H1 (cell line): ENCODE results near the gene DOCK8. TPM values are rescaled to one million over a fixed set of nuclear protein-coding genes. Genes with fewer than 3 reads are reported as not detected.

Experiments
- ASH2L ChIP-seq: fragments of 200-600, 300-600 bp; sonication (generic); IDR thresholded peaks from one replicate; pipeline ENCODE4 v1.7.1; 2017; ENCODE audit warnings: low read length
- CHD1 ChIP-seq: IDR thresholded peaks from 2 replicates; pipeline ENCODE4 v1.6.1; 2012; ENCODE audit warnings: low read depth, low read length, improper control_type of control experiment
- E2F6 ChIP-seq: IDR thresholded peaks from 2 replicates; pipeline ENCODE4 v1.6.1; 2012; ENCODE audit warnings: inconsistent platforms
- GTF2F1 ChIP-seq: IDR thresholded peaks from 2 replicates; pipeline ENCODE4 v1.6.1; 2012; ENCODE audit warnings: low read depth, low read length, improper control_type of control experiment, borderline replicate concordance
- PHF8 ChIP-seq: fragments of 200-600 bp; sonication (generic); conservative IDR thresholded peaks from 2 replicates; pipeline ENCODE4 v1.7.1; 2012; ENCODE audit warnings: low read depth, mild to moderate bottlenecking, inconsistent platforms, low read length, moderate library complexity
- YY1 ChIP-seq: IDR thresholded peaks from 2 replicates; pipeline ENCODE4 v1.6.1; 2011; ENCODE audit warnings: low read depth, mild to moderate bottlenecking, low read length
- polyA plus RNA-seq, 7 experiments: library from polyadenylated mRNA; depleted of rRNA in 3 of 7; stranded (reverse) in 5 of 7; unstranded in 2 of 7; fragments of >200 nt in 5 of 7; fragments of 200-250 nt in 2 of 7; gene quantifications; 1 replicate in 5 of 7; 2 replicates in 1 of 7; 4 replicates in 1 of 7; pipeline versions ENCODE4 v1.2.1 to v1.2.3, GENCODE V29; 2011 to 2013; ENCODE audit warnings: missing spikeins in 2 of 7, mixed read lengths in 2 of 7
- total RNA-seq: library from RNA; stranded (reverse); fragmentation: NEBNext Ultra II Directional; extraction: Animal tissue kit (Norgen Biotek cat#: 25700); gene quantifications from 2 replicates; pipeline ENCODE4 v1.2.1, GENCODE V29; 2021

The DOCK8 gene
- total and polyA plus RNA-seq, 2 of the 8 experiments (the other 6 are each of a cell fraction or from before 2014, with no cell fraction given), result 0.57 to 2.0 TPM

- peak; percentile 86 for TF ChIP-seq E2F6
- peak; percentile 48; the same call in 1 of the 2 replicates for TF ChIP-seq PHF8
- no peak for TF ChIP-seq CHD1
- peak; percentile 41 for TF ChIP-seq ASH2L
- no peak for TF ChIP-seq GTF2F1
- TF ChIP-seq YY1, result peak; percentile 18; the same call in 1 of the 2 replicates
These were observed 290.5 kb downstream of the DOCK8 start (continued) for GRCh38 chr9:504921-505740.
